Renal pelvis (tissue), 12 donors: ENCODE measurements around the gene CEP112. TPM values are rescaled to one million over a fixed set of nuclear protein-coding genes. Genes with fewer than 3 reads are reported as not detected.

ENCODE experiments used
- DNase-seq: peaks from one replicate; pipeline ENCODE4 v3.0.0-alpha.2; 2013
- long read RNA-seq, 16 experiments: transcript quantifications; one replicate each; lab custom pipeline, GENCODE V29; 2026
- polyA plus RNA-seq, 3 donors: library from polyadenylated mRNA; unstranded; fragments of 120-200 nt; gene quantifications; one replicate each; pipeline ENCODE4 v1.2.1, GENCODE V29; 2013; ENCODE audit not compliant: insufficient read length in 3 of 3

CEP112 gene
- 10 to 100 TPM; 11.9 to 16.1 (median 13.9) TPM for polyA plus RNA-seq
- long read RNA-seq, donor 1: 0 reads
- long read RNA-seq, donor 2: 0 reads
- long read RNA-seq, donor 3, partial matches to known transcripts: 0 of 1 reads
- long read RNA-seq, donor 3, other reads (novel, unspliced or antisense): 0 of 1 reads
- long read RNA-seq, donor 4: 0 reads
- long read RNA-seq, donor 5, partial matches to known transcripts: 0 of 1 reads
- long read RNA-seq, donor 5, other reads (novel, unspliced or antisense): 0 of 1 reads
- long read RNA-seq, donor 6, partial matches to known transcripts: 0 of 2 reads
- long read RNA-seq, donor 6, other reads (novel, unspliced or antisense): 0 of 2 reads
- long read RNA-seq, donor 7: 0 reads
- long read RNA-seq, donor 8: 0 reads
- long read RNA-seq, donor 9: 0 reads
- long read RNA-seq, donor 10, partial matches to known transcripts: 0 of 1 reads
- long read RNA-seq, donor 10, other reads (novel, unspliced or antisense): 0 of 1 reads
- long read RNA-seq, donor 11, partial matches to known transcripts: 0 of 1 reads
- long read RNA-seq, donor 11, other reads (novel, unspliced or antisense): 0 of 1 reads
- long read RNA-seq, donor 12, partial matches to known transcripts: 0 of 1 reads
- long read RNA-seq, donor 12, other reads (novel, unspliced or antisense): 0 of 1 reads
- long read RNA-seq, donor 13: 0 reads
- long read RNA-seq, donor 14: 0 reads
- long read RNA-seq, donor 15: 0 reads
- long read RNA-seq, donor 16, partial matches to known transcripts: 5 of 5 reads
- long read RNA-seq, donor 16, other reads (novel, unspliced or antisense): 0 of 5 reads

- peak; percentile 85 for DNase-seq
These were observed at the start of gene CEP112 for GRCh38 chr17:66191593-66192377. Gene CEP112 (minus strand): TSS chr17:66192133.

GRCh38 chr17:66240630-66241029 lies 48.7 kb upstream of the CEP112 start:
- no peak for DNase-seq

- no peak for DNase-seq
These were observed 48.1 kb upstream of the CEP112 start for GRCh38 chr17:66240013-66240412.

- DNase-seq: no peak
These were observed 43.6 kb upstream of the CEP112 start for GRCh38 chr17:66235377-66235994.

- DNase-seq: no peak
These were observed 42.7 kb upstream of the CEP112 start for GRCh38 chr17:66234611-66235010.

- DNase-seq: no peak
These were observed 41.3 kb upstream of the CEP112 start for GRCh38 chr17:66233023-66233753.

- DNase-seq: no peak
These were observed 39.1 kb upstream of the CEP112 start for GRCh38 chr17:66230922-66231591.

GRCh38 chr17:66229783-66230538 lies 38.0 kb upstream of the CEP112 start:
- DNase-seq: no peak

- no peak for DNase-seq
These were observed 37.2 kb upstream of the CEP112 start, which contains the start of gene APOH for GRCh38 chr17:66228887-66229782. Gene APOH (minus strand): TSS chr17:66229415. CDS start chr17:66229379, 36 bp downstream.

GRCh38 chr17:66227212-66228045 lies 35.5 kb upstream of the CEP112 start:
- no peak for DNase-seq

GRCh38 chr17:66222798-66223350 lies 30.9 kb upstream of the CEP112 start:
- DNase-seq: no peak

GRCh38 chr17:66221755-66222530 lies 30.0 kb upstream of the CEP112 start:
- no peak for DNase-seq

- no peak for DNase-seq
These were observed 29.4 kb upstream of the CEP112 start for GRCh38 chr17:66221343-66221742.

- no peak for DNase-seq
These were observed 28.3 kb upstream of the CEP112 start for GRCh38 chr17:66220079-66220835.

GRCh38 chr17:66215529-66215911 lies 23.6 kb upstream of the CEP112 start:
- DNase-seq: no peak
